ENCODE measurements around the gene CKAP2. TPM values are rescaled to one million over a fixed set of nuclear protein-coding genes. Genes with fewer than 3 reads are reported as not detected.

Gene CKAP2
- polyA plus RNA-seq, 1 donor, result 38.2 TPM

Other genes starting within 250 kb of the CKAP2 start
- gene THSD1, start 49.3 kb upstream of the CKAP2 start, polyA plus RNA-seq (ENCODE audit: insufficient read length), result 18.4 TPM
- 51.9 TPM for gene VPS36, start 4.8 kb upstream of the CKAP2 start, polyA plus RNA-seq (ENCODE audit: insufficient read length)
- 10.1 TPM for gene HNRNPA1L2, start 187.0 kb downstream of the CKAP2 start, polyA plus RNA-seq (ENCODE audit: insufficient read length)
- gene SUGT1, start 197.4 kb downstream of the CKAP2 start, polyA plus RNA-seq (ENCODE audit: insufficient read length), result 36.3 TPM